GM18951 (cell line): ENCODE measurements around the gene KANK4.
"Not testable (repeated sequence)": the region's sequence is repeated elsewhere in the genome, so short reads cannot be mapped to it uniquely, and the experiment has no call there.

Experiments
- POLR2A ChIP-seq: IDR thresholded peaks from 4 replicates; pipeline ENCODE4 v1.6.1; 2011; ENCODE audit warnings: mild to moderate bottlenecking; ENCODE audit not compliant: insufficient read length, insufficient read depth; ENCODE audit errors: extremely low read depth
- in situ Hi-C: fragments of 300-500 bp; cut with MboI; formaldehyde crosslinking; loops from one replicate; pipeline ENCODE4 v1.12.0; 2022; ENCODE audit warnings: low sequenced_read_pairs, mixed read lengths, inconsistent platforms; ENCODE audit not compliant: unreplicated experiment

Gene KANK4

GRCh38 chr1:62228136-62228882 is 90.9 kb downstream of the KANK4 start:
- no peak for TF ChIP-seq POLR2A
- in situ Hi-C loops, result no loop called here

- no peak for TF ChIP-seq POLR2A
- in situ Hi-C loops, result no loop called here
Measured at GRCh38 chr1:62227496-62227895, 91.7 kb downstream of the KANK4 start.

- in situ Hi-C loops, result no loop called here
Measured at GRCh38 chr1:62224182-62224581, 95.1 kb downstream of the KANK4 start.

GRCh38 chr1:62222321-62222720 is 96.9 kb downstream of the KANK4 start:
- no peak for TF ChIP-seq POLR2A

More at GRCh38 chr1:62224182-62224581, 95.1 kb downstream of the KANK4 start:
- TF ChIP-seq POLR2A, result no peak

GRCh38 chr1:62221171-62221570 is 98.1 kb downstream of the KANK4 start:
- in situ Hi-C loops, result no loop called here
- TF ChIP-seq POLR2A, result no peak

More at GRCh38 chr1:62222321-62222720, 96.9 kb downstream of the KANK4 start:
- in situ Hi-C loops, result no loop called here

- in situ Hi-C loops, result not testable (repeated sequence)
Measured at GRCh38 chr1:62220456-62220855, 98.8 kb downstream of the KANK4 start.

GRCh38 chr1:62218604-62219003 is 100.6 kb downstream of the KANK4 start:
- in situ Hi-C loops, result no loop called here
- TF ChIP-seq POLR2A, result no peak

- TF ChIP-seq POLR2A, result no peak
- in situ Hi-C loops, result no loop called here
Measured at GRCh38 chr1:62213075-62213914, 105.9 kb downstream of the KANK4 start.

- no peak for TF ChIP-seq POLR2A
- in situ Hi-C loops, result no loop called here
Measured at GRCh38 chr1:62212411-62212810, 106.8 kb downstream of the KANK4 start.

GRCh38 chr1:62210960-62211359 is 108.3 kb downstream of the KANK4 start:
- in situ Hi-C loops, result no loop called here
- TF ChIP-seq POLR2A, result no peak

- in situ Hi-C loops, result no loop called here
- no peak for TF ChIP-seq POLR2A
Measured at GRCh38 chr1:62209931-62210595, 109.2 kb downstream of the KANK4 start.

GRCh38 chr1:62208970-62209369 is 110.3 kb downstream of the KANK4 start:
- TF ChIP-seq POLR2A, result no peak
- in situ Hi-C loops, result no loop called here

- in situ Hi-C loops, result no loop called here
- no peak for TF ChIP-seq POLR2A
Measured at GRCh38 chr1:62208087-62208486, 111.1 kb downstream of the KANK4 start.
